Retina (tissue), 1 donor: ENCODE data around the gene KLRG1.

ENCODE experiments used
- DNase-seq: peaks from one replicate; pipeline ENCODE4 v3.0.0-alpha.2; 2016

Gene KLRG1

GRCh38 chr12:9043766-9044165, 54.4 kb downstream of the KLRG1 start:
- no peak for DNase-seq

GRCh38 chr12:9047105-9047504, 57.8 kb downstream of the KLRG1 start:
- DNase-seq, result no peak

- no peak for DNase-seq
Measured at GRCh38 chr12:9048930-9049329, 59.6 kb downstream of the KLRG1 start.

- no peak for DNase-seq
Measured at GRCh38 chr12:9049520-9050133, 60.3 kb downstream of the KLRG1 start.

GRCh38 chr12:9050521-9051157, 61.3 kb downstream of the KLRG1 start:
- DNase-seq, result no peak

- DNase-seq, result no peak
Measured at GRCh38 chr12:9051158-9051550, 61.8 kb downstream of the KLRG1 start.

GRCh38 chr12:9052610-9053009, 63.3 kb downstream of the KLRG1 start:
- DNase-seq, result no peak
